ENCODE results near the gene MORC3.

The MORC3 gene

GRCh38 chr21:36424592-36424991, 104.6 kb downstream of the MORC3 start:
- no peak for DNase-seq (ENCODE audit: extremely low spot score)
- CTCF ChIA-PET, result interaction anchor here (0.7 kb wide), 1 partner anchor 237 kb away, joined by 4 read pairs; no protein-coding TSS in a partner anchor
- POLR2A ChIA-PET, result no interaction called here
- TF ChIP-seq FOXM1 (IDR thresholded peaks at IDR 0.05; ENCODE audit: borderline replicate concordance), result no peak
- TF ChIP-seq HDGF (IDR thresholded peaks at IDR 0.05; ENCODE audit: borderline replicate concordance), result no peak
- no peak for TF ChIP-seq FOXA1 (IDR thresholded peaks at IDR 0.05)
- TF ChIP-seq NFRKB (IDR thresholded peaks at IDR 0.05), result no peak
- no peak for TF ChIP-seq BHLHE40 (IDR thresholded peaks at IDR 0.05; ENCODE audit: borderline replicate concordance)

GRCh38 chr21:36425286-36425685, 105.3 kb downstream of the MORC3 start:
- DNase-seq (ENCODE audit: extremely low spot score), result no peak
- ChIA-PET POLR2A (no interaction called here), CTCF (interaction anchor here (0.7 kb wide), 1 partner anchor 236 kb away, joined by 4 read pairs; no protein-coding TSS in a partner anchor)
- no peak for TF ChIP-seq ARNT (IDR thresholded peaks at IDR 0.05)
- no peak for TF ChIP-seq SP1 (IDR thresholded peaks at IDR 0.05)
- TF ChIP-seq FOXM1 (IDR thresholded peaks at IDR 0.05; ENCODE audit: borderline replicate concordance), result no peak
- TF ChIP-seq NFRKB (IDR thresholded peaks at IDR 0.05), result no peak
- no peak for TF ChIP-seq SUZ12 (IDR thresholded peaks at IDR 0.05)
- no peak for TF ChIP-seq PKNOX1 (IDR thresholded peaks at IDR 0.05)
- no peak for TF ChIP-seq FOXK2 (IDR thresholded peaks at IDR 0.05)
- no peak for TF ChIP-seq L3MBTL2 (conservative IDR thresholded peaks at IDR 0.05)
- no peak for TF ChIP-seq HDGF (IDR thresholded peaks at IDR 0.05; ENCODE audit: borderline replicate concordance)
- TF ChIP-seq TARDBP (IDR thresholded peaks at IDR 0.05), result no peak
- TF ChIP-seq FOXA1 (IDR thresholded peaks at IDR 0.05), result no peak
